Breast epithelium (tissue), 4 donors: ENCODE data around the gene CARD8. TPM values are rescaled to one million over a fixed set of nuclear protein-coding genes. Genes with fewer than 3 reads are reported as not detected.
"Not testable (repeated sequence)": the region's sequence is repeated elsewhere in the genome, so short reads cannot be mapped to it uniquely, and the experiment has no call there.

Source experiments
- DNase-seq, 2 donors: peaks; one replicate each; pipeline ENCODE4 v3.0.0-alpha.2; 2019; ENCODE audit warnings: low spot score in 2 of 2
- H3K27ac ChIP-seq, 2 donors: fragments of 200-600 bp; sonication (generic) in 1 of 2; one replicate each; pipeline ENCODE4 v1.5.1; 2016 to 2019; ENCODE audit warnings: mild to moderate bottlenecking in 1 of 2
- H3K27me3 ChIP-seq, 2 donors: fragments of 200-600 bp; sonication (generic) in 1 of 2; one replicate each; pipeline versions ENCODE4 v1.5.1 to v1.6.0; 2017 to 2019; ENCODE audit warnings: control low read depth in 1 of 2, mild to moderate bottlenecking in 1 of 2
- H3K36me3 ChIP-seq: fragments of 200-600 bp; one replicate; pipeline ENCODE4 v1.5.1; 2019
- H3K4me1 ChIP-seq, 2 donors: fragments of 200-600 bp; sonication (generic); one replicate each; pipeline ENCODE4 v1.5.1; 2016 to 2019; ENCODE audit warnings: control low read depth in 1 of 2
- H3K4me3 ChIP-seq, 3 donors: fragments of 200-600 bp; sonication (generic); 1 replicate in 2 of 3; 2 replicates in 1 of 3; pipeline ENCODE4 v1.5.1; 2016 to 2019; ENCODE audit warnings: mild to moderate bottlenecking in 3 of 3, moderate library complexity in 2 of 3
- H3K9me3 ChIP-seq, 2 donors: fragments of 200-600 bp; sonication (generic) in 1 of 2; one replicate each; pipeline ENCODE4 v1.5.1; 2016 to 2019; ENCODE audit warnings: control low read depth in 1 of 2
- CTCF ChIP-seq, 3 donors: fragments of 450-650 bp; IDR thresholded peaks; one replicate each; pipeline ENCODE4 v1.5.1; 2016 to 2017; ENCODE audit warnings: antibody characterized with exemption in 3 of 3, mild to moderate bottlenecking in 3 of 3, moderate library complexity in 3 of 3
- POLR2A ChIP-seq: fragments of 450-650 bp; IDR thresholded peaks from one replicate; pipeline ENCODE4 v1.6.1; 2016; ENCODE audit warnings: antibody characterized with exemption, mild to moderate bottlenecking, moderate library complexity
- POLR2AphosphoS5 ChIP-seq, 3 donors: sonication (generic); formaldehyde crosslinking; IDR thresholded peaks; one replicate each; pipeline ENCODE4 v1.6.1; 2017; ENCODE audit warnings: antibody characterized with exemption in 3 of 3
- intact Hi-C: fragments of 100-400 bp; cut with DNase I; formaldehyde crosslinking; loops from one replicate; pipeline ENCODE4 v1.15.1; 2023; ENCODE audit warnings: low total_unique reads
- total RNA-seq, 3 donors: library from RNA; depleted of rRNA; stranded (reverse); fragments of >200 nt; gene quantifications; one replicate each; pipeline ENCODE4 v1.1.0, GENCODE V29; 2016

Gene CARD8
- total RNA-seq, 3 donors from 2014 or later: 35.0 to 39.0 (median 35.8) TPM

- Histone ChIP-seq H3K27ac (no peak overlapping the region), H3K36me3 (no peaks in the 10 kb centered on the region), H3K4me1 (no peaks in the 10 kb centered on the region), H3K9me3 (peaks cover 5 to 9% of the 10 kb centered on the region in 2 donors), H3K27me3 (no peaks in the 10 kb centered on the region), H3K4me3 (no peak overlapping the region)
- intact Hi-C loops: no loop called here
- DNase-seq: no peak
- TF ChIP-seq POLR2AphosphoS5 (IDR thresholded peaks at IDR 0.05) (no peak), POLR2A (no peak), CTCF (IDR thresholded peaks at IDR 0.05) (no peak)
Observed at GRCh38 chr19:48279747-48280146, 24.0 kb upstream of the CARD8 start.

- Histone ChIP-seq H3K4me3 (no peak overlapping the region), H3K4me1 (no peaks in the 10 kb centered on the region), H3K9me3 (no peaks in the 10 kb centered on the region), H3K36me3 (no peaks in the 10 kb centered on the region), H3K27ac (no peak overlapping the region), H3K27me3 (no peaks in the 10 kb centered on the region)
- DNase-seq: no peak
- intact Hi-C loops: no loop called here
- TF ChIP-seq POLR2A: no peak
- TF ChIP-seq CTCF (IDR thresholded peaks at IDR 0.05): no peak
- TF ChIP-seq POLR2AphosphoS5 (IDR thresholded peaks at IDR 0.05): no peak
Observed at GRCh38 chr19:48274938-48275337, 19.2 kb upstream of the CARD8 start.

GRCh38 chr19:48274173-48274572 is 18.5 kb upstream of the CARD8 start:
- no peaks in the 10 kb centered on the region for H3K36me3 ChIP-seq
- H3K4me3 ChIP-seq: no peak overlapping the region
- TF ChIP-seq POLR2A: no peak
- no peak for TF ChIP-seq POLR2AphosphoS5 (IDR thresholded peaks at IDR 0.05)
- no peak for TF ChIP-seq CTCF (IDR thresholded peaks at IDR 0.05)
- DNase-seq: no peak
- H3K4me1 ChIP-seq: no peaks in the 10 kb centered on the region
- no peak overlapping the region for H3K27ac ChIP-seq
- intact Hi-C loops: no loop called here
- no peaks in the 10 kb centered on the region for H3K27me3 ChIP-seq
- no peaks in the 10 kb centered on the region for H3K9me3 ChIP-seq

GRCh38 chr19:48271531-48272151 is 15.9 kb upstream of the CARD8 start:
- intact Hi-C loops: no loop called here
- TF ChIP-seq CTCF (IDR thresholded peaks at IDR 0.05) (no peak), POLR2A (no peak), POLR2AphosphoS5 (IDR thresholded peaks at IDR 0.05) (no peak)
- Histone ChIP-seq H3K36me3 (no peaks in the 10 kb centered on the region), H3K27ac (peak overlapping the region in 1 of 2 donors; percentile 7), H3K4me1 (no peaks in the 10 kb centered on the region), H3K4me3 (peak overlapping the region; percentile 38 to 70 (median 55)), H3K9me3 (no peaks in the 10 kb centered on the region), H3K27me3 (no peaks in the 10 kb centered on the region)
- DNase-seq: no peak

GRCh38 chr19:48269617-48270026 is 13.9 kb upstream of the CARD8 start:
- H3K27me3 ChIP-seq, DNase-seq: not testable (repeated sequence)

GRCh38 chr19:48265326-48265725 is 9.6 kb upstream of the CARD8 start:
- H3K36me3 ChIP-seq, H3K27ac ChIP-seq, intact Hi-C loops, DNase-seq, H3K27me3 ChIP-seq, H3K9me3 ChIP-seq, H3K4me1 ChIP-seq, H3K4me3 ChIP-seq: not testable (repeated sequence)

More at GRCh38 chr19:48269617-48270026, 13.9 kb upstream of the CARD8 start:
- H3K36me3 ChIP-seq, intact Hi-C loops, H3K27ac ChIP-seq, H3K4me3 ChIP-seq, H3K9me3 ChIP-seq, H3K4me1 ChIP-seq: not testable (repeated sequence)

GRCh38 chr19:48260359-48260714 is 4.6 kb upstream of the CARD8 start:
- H3K27me3 ChIP-seq, H3K9me3 ChIP-seq, H3K4me1 ChIP-seq, DNase-seq, H3K36me3 ChIP-seq, intact Hi-C loops: not testable (repeated sequence)
- H3K4me3 ChIP-seq: peak overlapping the region; percentile 49 to 68 (median 51)
- peak overlapping the region in 1 of 2 donors; percentile 30 for H3K27ac ChIP-seq

GRCh38 chr19:48258992-48259391 is 3.3 kb upstream of the CARD8 start:
- H3K36me3 ChIP-seq, H3K4me3 ChIP-seq, H3K27ac ChIP-seq, H3K9me3 ChIP-seq, H3K27me3 ChIP-seq, DNase-seq, intact Hi-C loops, H3K4me1 ChIP-seq: not testable (repeated sequence)
